HEK293T (cell line): ENCODE data around the gene PIWIL1.

Source experiments
- CTCF ChIA-PET: fragments of 350-600 bp; formaldehyde crosslinking; extraction: SDS; loops from one replicate; lab custom pipeline; 2021; ENCODE audit warnings: antibody characterized with exemption, inconsistent platforms; lab: Yijun Ruan, JAX
- POLR2A ChIA-PET: fragments of 350-600 bp; formaldehyde crosslinking; extraction: SDS; loops from one replicate; lab custom pipeline; 2020; ENCODE audit warnings: antibody characterized with exemption, inconsistent platforms; lab: Yijun Ruan, JAX
- DNase-seq: peaks from one replicate; pipeline ENCODE4 v3.0.0; 2012; ENCODE audit warnings: mixed read lengths; ENCODE audit errors: extremely low spot score
- ARNT ChIP-seq: fragments of 450-650 bp; IDR thresholded peaks from 2 replicates; pipeline ENCODE4 v1.6.1; 2017; ENCODE audit warnings: mild to moderate bottlenecking
- BHLHE40 ChIP-seq: fragments of 450-650 bp; IDR thresholded peaks from 2 replicates; pipeline ENCODE4 v1.6.1; 2016; ENCODE audit warnings: mild to moderate bottlenecking, moderate library complexity, borderline replicate concordance
- CTBP1 ChIP-seq: fragments of 450-650 bp; IDR thresholded peaks from 2 replicates; pipeline ENCODE4 v1.6.1; 2016; ENCODE audit warnings: borderline replicate concordance
- ELF4 ChIP-seq: fragments of 450-650 bp; IDR thresholded peaks from 2 replicates; pipeline ENCODE4 v1.6.1; 2017; ENCODE audit warnings: antibody characterized with exemption
- FOXA1 ChIP-seq: fragments of 450-650 bp; IDR thresholded peaks from 2 replicates; pipeline ENCODE4 v1.6.1; 2016; ENCODE audit warnings: mild to moderate bottlenecking
- FOXK2 ChIP-seq: fragments of 450-650 bp; IDR thresholded peaks from 2 replicates; pipeline ENCODE4 v1.6.1; 2016; ENCODE audit warnings: mild to moderate bottlenecking
- FOXM1 ChIP-seq: fragments of 450-650 bp; IDR thresholded peaks from 2 replicates; pipeline ENCODE4 v1.6.1; 2017; ENCODE audit warnings: mild to moderate bottlenecking, borderline replicate concordance
- HDGF ChIP-seq: fragments of 450-650 bp; IDR thresholded peaks from 2 replicates; pipeline ENCODE4 v1.6.1; 2017; ENCODE audit warnings: antibody characterized with exemption, borderline replicate concordance
- L3MBTL2 ChIP-seq: fragments of 450-650 bp; conservative IDR thresholded peaks from 2 replicates; pipeline ENCODE4 v1.6.1; 2016; ENCODE audit warnings: mild to moderate bottlenecking
- LEF1 ChIP-seq: fragments of 450-650 bp; IDR thresholded peaks from 2 replicates; pipeline ENCODE4 v1.6.1; 2017; ENCODE audit warnings: mild to moderate bottlenecking, borderline replicate concordance
- NFRKB ChIP-seq: fragments of 450-650 bp; IDR thresholded peaks from 2 replicates; pipeline ENCODE4 v1.6.1; 2016; ENCODE audit warnings: mild to moderate bottlenecking, moderate library complexity
- SP1 ChIP-seq: fragments of 450-650 bp; IDR thresholded peaks from 2 replicates; pipeline ENCODE4 v1.6.1; 2017
- SUZ12 ChIP-seq: fragments of 450-650 bp; IDR thresholded peaks from 2 replicates; pipeline ENCODE4 v1.6.1; 2016; ENCODE audit warnings: mild to moderate bottlenecking
- TARDBP ChIP-seq: fragments of 450-650 bp; IDR thresholded peaks from 2 replicates; pipeline ENCODE4 v1.6.1; 2016
- ZNF384 ChIP-seq: fragments of 450-650 bp; IDR thresholded peaks from 2 replicates; pipeline ENCODE4 v1.6.1; 2016
- TF ChIP-seq, protein P1 (sequence below): fragments of 450-650 bp; IDR thresholded peaks from 2 replicates; pipeline ENCODE4 v1.6.1; 2016

Gene PIWIL1

DNA sequence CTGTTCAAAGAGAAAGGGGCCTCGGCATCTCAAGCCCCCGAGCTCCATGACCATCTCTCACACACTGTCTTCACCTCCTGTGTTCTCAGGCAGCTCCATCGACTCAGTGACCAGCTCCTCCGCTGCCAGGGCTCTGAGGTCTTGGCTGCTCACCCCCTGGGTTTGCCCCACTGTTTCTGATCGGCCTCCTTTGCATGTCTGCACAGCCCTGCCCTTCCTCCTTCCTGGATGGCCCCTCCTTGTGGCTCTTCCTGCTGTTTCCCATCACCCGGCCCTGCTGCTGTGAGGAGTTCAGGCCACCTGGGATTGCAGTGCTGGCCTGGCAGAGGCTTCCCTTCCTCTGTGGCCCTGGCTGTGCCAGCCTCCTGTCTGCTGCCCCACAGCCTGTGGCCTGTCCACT, 38.1 kb upstream of the PIWIL1 start:
- POLR2A ChIA-PET: no interaction called here
- CTCF ChIA-PET: interaction anchor here (0.7 kb wide), 1 partner anchor 19 kb away, joined by 3 read pairs; no protein-coding TSS in a partner anchor
- DNase-seq: no peak
- TF ChIP-seq SUZ12 (no peak), SP1 (no peak), FOXK2 (no peak), FOXM1 (no peak), LEF1 (no peak), BHLHE40 (no peak), ARNT (no peak), TARDBP (no peak)
- TF ChIP-seq, protein P1, sequence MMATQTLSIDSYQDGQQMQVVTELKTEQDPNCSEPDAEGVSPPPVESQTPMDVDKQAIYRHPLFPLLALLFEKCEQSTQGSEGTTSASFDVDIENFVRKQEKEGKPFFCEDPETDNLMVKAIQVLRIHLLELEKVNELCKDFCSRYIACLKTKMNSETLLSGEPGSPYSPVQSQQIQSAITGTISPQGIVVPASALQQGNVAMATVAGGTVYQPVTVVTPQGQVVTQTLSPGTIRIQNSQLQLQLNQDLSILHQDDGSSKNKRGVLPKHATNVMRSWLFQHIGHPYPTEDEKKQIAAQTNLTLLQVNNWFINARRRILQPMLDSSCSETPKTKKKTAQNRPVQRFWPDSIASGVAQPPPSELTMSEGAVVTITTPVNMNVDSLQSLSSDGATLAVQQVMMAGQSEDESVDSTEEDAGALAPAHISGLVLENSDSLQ: no peak

DNA sequence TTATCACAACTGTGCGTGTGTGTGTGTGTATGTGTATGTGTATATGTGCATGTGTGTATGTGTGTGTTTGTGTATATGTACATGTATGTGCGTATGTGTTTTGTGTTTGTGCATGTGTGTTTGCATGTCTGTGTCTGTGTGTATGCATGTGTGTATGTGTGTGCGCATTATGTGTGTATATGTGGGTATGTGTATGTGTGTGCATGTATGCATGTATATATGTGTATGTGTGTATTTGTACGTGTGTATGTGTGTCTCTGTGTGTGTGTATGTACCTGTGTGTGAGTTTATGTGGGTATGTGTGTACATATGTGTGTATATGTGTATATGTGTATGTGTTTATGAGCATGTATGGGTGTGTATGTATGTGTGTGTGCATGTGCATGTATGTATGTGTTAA, 37.6 kb upstream of the PIWIL1 start:
- ChIA-PET CTCF (no interaction called here), POLR2A (no interaction called here)
- DNase-seq: no peak
- TF ChIP-seq FOXA1 (no peak), CTBP1 (0 out of 2 replicates have a peak, but pooled peaks have one; percentile 15)

DNA sequence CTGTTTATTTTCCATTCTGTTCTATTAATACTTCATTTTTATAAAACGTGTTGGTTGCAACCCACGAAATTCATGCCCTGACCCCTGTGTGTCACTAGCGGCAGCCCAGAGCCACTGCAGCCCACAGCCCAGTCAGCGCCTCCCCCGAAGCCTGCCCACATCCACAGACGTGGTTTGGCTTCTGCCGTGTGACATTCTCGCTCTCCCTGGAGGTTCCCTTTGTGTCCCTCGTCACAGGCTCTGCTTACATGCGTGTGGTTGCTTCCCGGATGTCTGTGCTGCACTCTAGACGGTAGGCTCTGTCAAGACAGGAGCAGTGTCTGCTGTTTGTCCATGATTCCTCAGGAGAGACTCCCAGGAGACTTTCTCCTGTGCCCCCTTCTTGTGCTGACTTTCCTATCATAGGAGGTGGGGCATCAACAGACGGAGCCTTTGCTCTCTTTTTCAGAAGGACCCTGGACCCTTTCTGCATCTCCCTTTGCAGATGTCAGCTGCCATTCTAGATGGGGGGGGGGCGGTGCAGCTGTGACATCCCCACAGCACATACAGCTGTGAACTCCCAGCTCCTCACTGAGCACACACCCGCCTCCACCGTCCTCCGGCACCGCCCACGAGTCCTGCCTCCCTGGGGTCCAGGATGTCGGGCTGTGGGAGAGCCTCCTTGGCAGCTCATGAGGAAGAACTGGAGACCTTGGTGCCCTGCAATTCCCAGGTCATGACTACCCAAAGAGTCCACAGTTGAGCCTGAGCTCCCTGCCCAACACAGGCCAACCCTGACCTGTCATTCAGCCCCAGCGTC, 36.8 kb upstream of the PIWIL1 start:
- ChIA-PET CTCF (no interaction called here), POLR2A (no interaction called here)
- TF ChIP-seq ZNF384 (no peak), LEF1 (no peak), HDGF (no peak), ELF4 (no peak), FOXM1 (no peak), FOXA1 (no peak), TARDBP (no peak), CTBP1 (no peak), SUZ12 (no peak), NFRKB (no peak)
- TF ChIP-seq, protein P1: no peak
- no peak for DNase-seq

DNA sequence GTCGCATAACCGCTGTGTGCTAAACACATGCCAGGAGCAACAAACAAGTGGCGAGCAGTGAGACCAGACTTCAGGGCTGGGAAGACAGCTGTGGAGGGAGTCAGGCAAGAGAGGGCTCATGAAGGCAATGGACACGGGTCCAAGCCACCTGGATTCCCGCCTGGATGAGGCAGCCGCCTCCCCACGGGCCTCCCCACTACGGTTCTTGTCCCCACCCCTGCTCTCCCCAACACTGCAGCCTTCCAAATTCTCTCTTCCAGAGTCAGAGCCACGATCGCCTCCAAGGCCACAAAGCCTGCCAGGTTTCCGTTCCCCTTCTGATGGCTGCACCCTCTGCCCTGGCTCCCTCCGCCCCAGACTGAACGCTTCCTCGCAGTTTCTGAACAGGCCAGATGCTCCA, 36.1 kb upstream of the PIWIL1 start:
- ChIA-PET CTCF (no interaction called here), POLR2A (no interaction called here)
- DNase-seq: no peak
- no peak for TF ChIP-seq SUZ12
- no peak for TF ChIP-seq ARNT
- no peak for TF ChIP-seq SP1
- no peak for TF ChIP-seq TARDBP
- TF ChIP-seq LEF1: no peak
- no peak for TF ChIP-seq FOXA1
- TF ChIP-seq BHLHE40: no peak
- no peak for TF ChIP-seq ZNF384
- TF ChIP-seq FOXM1: no peak
- TF ChIP-seq HDGF: no peak
- TF ChIP-seq FOXK2: no peak
- no peak for TF ChIP-seq CTBP1
- TF ChIP-seq, protein P1: no peak
- no peak for TF ChIP-seq ELF4
- no peak for TF ChIP-seq NFRKB
- no peak for TF ChIP-seq L3MBTL2

DNA sequence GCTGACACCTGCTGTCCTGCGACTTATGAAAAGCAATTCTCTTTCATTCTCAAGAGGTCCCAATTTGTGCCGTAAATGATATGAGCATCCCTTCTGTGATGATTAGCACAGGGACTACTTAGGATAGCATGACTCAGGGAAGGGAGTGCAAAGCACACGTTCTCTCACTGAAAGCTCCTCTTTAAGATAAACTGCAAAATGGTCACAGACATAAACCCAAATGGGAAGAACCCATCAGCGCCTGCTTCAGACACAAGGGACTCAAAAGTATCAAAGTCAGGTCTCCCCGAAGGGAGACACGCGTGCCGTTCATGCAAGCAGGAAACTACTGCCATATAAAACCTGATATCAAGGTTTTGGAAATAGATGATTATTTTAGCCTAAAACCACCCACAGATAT, 33.9 kb upstream of the PIWIL1 start:
- no peak for DNase-seq
- CTCF ChIA-PET: no interaction called here

More for the DNA sequence above, 33.9 kb upstream of the PIWIL1 start:
- TF ChIP-seq BHLHE40 (no peak), SUZ12 (no peak), ELF4 (no peak), CTBP1 (no peak), SP1 (no peak), FOXA1 (no peak), ARNT (no peak), TARDBP (no peak), LEF1 (no peak), ZNF384 (no peak), L3MBTL2 (no peak), NFRKB (no peak), FOXK2 (no peak)
- TF ChIP-seq, protein P1: no peak
- POLR2A ChIA-PET: no interaction called here
